Small intestine (tissue), 7 donors: ENCODE measurements around the gene CTNNBIP1. TPM values are rescaled to one million over a fixed set of nuclear protein-coding genes. Genes with fewer than 3 reads are reported as not detected.

ENCODE experiments used
- DNase-seq, 2 donors: peaks; one replicate each; pipeline versions ENCODE4 v3.0.0 to v3.0.0-alpha.2; 2013
- FAIRE-seq: peaks from 2 replicates; lab custom pipeline; 2012; peaks lifted over from hg19 to GRCh38; lab: Jason Lieb, UNC
- H3K27ac ChIP-seq, 3 donors: one replicate each; pipeline ENCODE4 v1.5.1; 2013; ENCODE audit warnings: low read length in 2 of 3, mild to moderate bottlenecking in 2 of 3, control low read depth in 1 of 3, inconsistent platforms in 1 of 3, low read depth in 1 of 3, moderate library complexity in 1 of 3
- H3K27me3 ChIP-seq, 3 donors: one replicate each; pipeline ENCODE4 v1.6.1; 2013; ENCODE audit warnings: low read length in 3 of 3, inconsistent platforms in 1 of 3; ENCODE audit not compliant: control insufficient read depth in 3 of 3, insufficient read depth in 3 of 3
- H3K36me3 ChIP-seq, 3 donors: one replicate each; pipeline ENCODE4 v1.6.1; 2013; ENCODE audit warnings: low read length in 3 of 3, inconsistent platforms in 1 of 3, low read depth in 1 of 3, mild to moderate bottlenecking in 1 of 3, moderate library complexity in 1 of 3; ENCODE audit not compliant: control insufficient read depth in 3 of 3, insufficient read depth in 2 of 3
- H3K4me1 ChIP-seq, 3 donors: one replicate each; pipeline ENCODE4 v1.6.1; 2013; ENCODE audit warnings: low read length in 2 of 3, inconsistent platforms in 1 of 3, low read depth in 1 of 3, mild to moderate bottlenecking in 1 of 3, moderate library complexity in 1 of 3; ENCODE audit not compliant: control insufficient read depth in 3 of 3, insufficient read depth in 2 of 3
- H3K4me3 ChIP-seq, 3 donors: one replicate each; pipeline ENCODE4 v1.5.1; 2013; ENCODE audit warnings: low read length in 3 of 3, control low read depth in 1 of 3, inconsistent platforms in 1 of 3, low read depth in 1 of 3, mild to moderate bottlenecking in 1 of 3, moderate library complexity in 1 of 3
- H3K9me3 ChIP-seq, 2 donors: one replicate each; pipeline ENCODE4 v1.6.1; 2013; ENCODE audit warnings: low read depth in 1 of 2, low read length in 1 of 2; ENCODE audit not compliant: control insufficient read depth in 2 of 2, insufficient read depth in 1 of 2
- WGBS, 3 donors: extraction: QIAGEN DNeasy Blood & Tissue Kit; methylation state at CpG; one replicate each; pipeline ENCODE4 v1.1.7; 2013; 5-methylcytosine and 5-hydroxymethylcytosine counted together
- polyA plus RNA-seq, 4 donors: library from polyadenylated mRNA; stranded (reverse) in 3 of 4; unstranded in 1 of 4; fragments of 200-250 nt in 3 of 4; fragments of 120-200 nt in 1 of 4; gene quantifications; one replicate each; pipeline versions ENCODE4 v1.2.1 to v1.2.3, GENCODE V29; 2013
- donor health status: healthy with polysubstance abuse.
- donor health status: control.
- donor health status: control.
- donor health status: Bipolar disorder and iron deficiency.
- donor health status: healthy.

The CTNNBIP1 gene
- polyA plus RNA-seq, 4 donors, result 19.5 to 24.8 (median 22.1) TPM

DNA sequence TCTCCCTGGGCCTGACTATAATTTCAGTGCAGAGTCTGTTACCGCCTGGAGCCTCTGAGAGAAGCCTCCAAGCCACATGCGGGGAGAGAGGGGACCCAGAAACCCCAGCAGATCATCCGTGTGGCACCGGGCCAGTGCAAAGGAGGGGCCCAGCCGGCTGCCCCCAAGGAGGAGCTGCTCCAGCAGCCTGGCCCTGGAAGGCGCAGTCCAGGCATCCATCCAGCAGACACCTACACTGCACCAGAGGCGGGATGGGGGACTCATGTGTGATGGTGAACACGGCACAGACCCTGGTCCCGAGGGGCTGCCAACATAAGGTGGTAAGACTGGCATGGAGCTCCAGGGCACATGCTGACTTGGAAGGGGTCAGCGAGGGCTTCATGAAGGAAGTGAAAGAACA lies 46.7 kb downstream of the CTNNBIP1 start:
- Histone ChIP-seq H3K27ac (no peak overlapping the region), H3K4me1 (no peaks in the 10 kb centered on the region), H3K36me3 (peaks cover 0 to 77% (median 2%) of the 10 kb centered on the region in 3 donors), H3K27me3 (no peaks in the 10 kb centered on the region), H3K4me3 (no peak overlapping the region), H3K9me3 (no peaks in the 10 kb centered on the region)
- no peak for FAIRE-seq
- DNase-seq, result no peak
- 89 to 90% (median 90%) methylated on average over 10 of the region's 10 CpGs for WGBS, 3 donors

DNA sequence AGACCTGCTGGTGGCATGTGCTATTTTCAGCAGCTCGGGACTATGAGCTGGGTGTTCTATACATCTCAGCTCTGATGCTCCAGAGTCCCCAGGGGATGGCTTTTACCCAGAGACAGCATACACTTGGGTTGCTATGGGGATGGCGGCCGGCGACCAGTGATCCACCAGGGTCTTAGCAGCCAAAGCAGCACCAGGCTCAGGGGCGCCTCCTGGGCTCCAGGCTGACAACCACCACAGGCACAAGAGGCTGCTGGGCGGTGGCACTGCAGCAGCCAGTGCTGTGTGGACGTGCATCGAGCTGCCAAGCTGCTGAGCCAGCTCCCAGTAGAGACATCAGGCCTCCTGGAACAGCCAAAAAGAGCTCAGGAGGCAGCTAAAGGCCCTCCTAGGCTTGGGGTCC lies 48.7 kb downstream of the CTNNBIP1 start:
- H3K4me3 ChIP-seq, result no peak overlapping the region
- FAIRE-seq, result no peak
- H3K27ac ChIP-seq, result no peak overlapping the region
- DNase-seq, result no peak
- H3K4me1 ChIP-seq, result no peaks in the 10 kb centered on the region
- H3K9me3 ChIP-seq, result no peaks in the 10 kb centered on the region
- peaks cover 0 to 67% (median 2%) of the 10 kb centered on the region in 3 donors for H3K36me3 ChIP-seq
- no peaks in the 10 kb centered on the region for H3K27me3 ChIP-seq
- WGBS, 3 donors, result 84 to 88% (median 85%) methylated on average over 8 of the region's 8 CpGs

DNA sequence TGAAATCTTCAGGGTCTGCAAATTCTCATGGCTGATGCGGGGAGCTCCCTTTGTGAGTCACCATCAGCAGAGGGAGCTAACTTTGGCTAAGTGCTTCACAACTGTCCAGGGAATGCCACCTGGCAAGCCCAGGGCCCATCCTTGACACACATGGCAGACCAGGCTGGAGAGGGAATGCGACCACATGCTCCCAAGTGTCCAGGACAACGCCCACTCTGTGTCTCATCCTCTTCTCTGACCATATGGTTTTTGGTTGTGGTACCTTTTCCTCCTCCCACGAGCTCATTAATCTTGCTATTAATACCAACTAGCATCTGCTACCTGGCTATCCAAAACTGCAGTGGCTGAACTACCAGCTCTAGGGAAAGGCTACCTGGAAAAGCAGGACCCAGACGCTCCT lies 49.2 kb downstream of the CTNNBIP1 start:
- no peaks in the 10 kb centered on the region for H3K27me3 ChIP-seq
- no peak overlapping the region for H3K4me3 ChIP-seq
- DNase-seq (no peak), FAIRE-seq (no peak)
- no peaks in the 10 kb centered on the region for H3K4me1 ChIP-seq
- no peaks in the 10 kb centered on the region for H3K9me3 ChIP-seq
- peaks cover 0 to 62% (median 2%) of the 10 kb centered on the region in 3 donors for H3K36me3 ChIP-seq
- WGBS, 3 donors, result 88 to 90% (median 89%) methylated on average over 5 of the region's 5 CpGs
- H3K27ac ChIP-seq, result no peak overlapping the region

DNA sequence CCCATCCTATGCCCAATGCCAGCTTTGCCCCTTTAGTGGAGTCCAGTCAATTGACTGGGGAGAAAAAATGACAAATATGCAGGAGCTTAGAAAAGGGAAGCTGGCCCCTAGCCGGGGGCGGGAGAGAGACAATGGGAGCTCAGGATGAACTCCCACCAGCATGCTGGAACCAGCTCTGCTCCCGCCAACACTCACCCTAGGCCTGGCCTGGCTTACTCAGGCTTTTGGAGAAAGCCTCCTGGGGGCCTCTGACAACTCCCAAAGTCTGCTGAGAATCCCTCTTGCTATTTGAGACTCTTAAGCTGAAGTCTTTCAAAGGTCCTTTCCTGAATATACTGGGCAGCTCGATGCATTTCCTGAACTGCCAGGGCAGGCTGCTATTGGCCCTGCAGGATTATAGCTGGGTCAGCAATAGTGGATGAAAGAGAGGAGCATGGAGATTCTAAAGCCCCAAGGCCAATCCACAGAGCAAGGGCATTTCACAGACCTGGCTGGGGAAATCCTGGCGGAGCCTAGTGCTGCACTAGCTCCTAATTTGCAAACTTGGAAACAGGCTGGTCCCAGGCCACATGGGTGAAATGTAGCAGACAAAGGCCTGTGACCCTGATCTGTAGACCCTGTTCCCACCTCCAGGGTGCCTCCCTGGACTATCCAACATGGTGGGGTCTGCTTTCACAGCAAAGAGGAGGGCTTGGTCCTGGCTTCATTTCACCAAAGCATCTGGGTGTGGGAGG lies 50.6 kb downstream of the CTNNBIP1 start:
- Histone ChIP-seq H3K27me3 (no peaks in the 10 kb centered on the region), H3K27ac (no peak overlapping the region), H3K4me1 (no peaks in the 10 kb centered on the region), H3K9me3 (no peaks in the 10 kb centered on the region), H3K36me3 (peaks cover 0 to 61% (median 2%) of the 10 kb centered on the region in 3 donors), H3K4me3 (no peak overlapping the region)
- FAIRE-seq (no peak), DNase-seq (no peak)
- 76 to 91% (median 86%) methylated on average over 5 of the region's 5 CpGs for WGBS, 3 donors

DNA sequence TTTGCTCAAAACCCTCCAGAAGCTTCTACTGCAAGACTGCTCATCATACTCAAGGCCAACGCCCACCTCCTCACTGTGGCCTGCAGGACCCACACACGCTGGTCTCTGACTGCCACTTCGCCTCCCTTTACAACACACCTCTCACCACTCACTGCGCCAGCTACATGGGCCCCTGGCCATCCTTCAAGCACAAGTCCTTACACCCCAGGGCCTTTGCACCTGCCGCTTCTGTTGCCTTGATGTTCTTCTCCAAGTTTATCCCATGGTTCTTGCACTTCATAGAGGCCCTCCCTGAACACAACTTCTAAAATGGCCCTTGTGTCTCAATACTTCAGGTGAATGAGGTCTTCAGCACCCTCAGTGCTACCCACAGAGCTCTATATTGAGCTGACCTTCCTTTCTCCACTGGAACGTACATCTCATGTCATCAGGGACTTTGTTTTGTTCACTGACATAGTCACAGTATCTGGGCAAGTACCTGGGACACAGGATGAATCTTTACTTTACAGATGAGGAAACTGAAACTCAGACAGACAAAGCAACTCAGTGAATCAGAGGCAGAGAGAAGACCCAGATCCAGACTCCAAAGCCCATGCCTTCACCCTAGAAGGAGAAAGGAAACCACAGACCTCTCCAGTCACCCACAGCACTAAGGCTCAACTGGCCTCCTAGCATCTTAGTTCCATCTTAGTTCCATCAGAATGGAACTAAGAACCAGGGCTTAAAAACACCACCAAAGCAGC lies 51.6 kb downstream of the CTNNBIP1 start:
- FAIRE-seq (no peak), DNase-seq (no peak)
- WGBS, 3 donors, result 90 to 95% (median 93%) methylated on average over 6 of the region's 6 CpGs
- Histone ChIP-seq H3K27me3 (no peaks in the 10 kb centered on the region), H3K4me3 (no peak overlapping the region), H3K27ac (no peak overlapping the region), H3K36me3 (peaks cover 0 to 54% (median 2%) of the 10 kb centered on the region in 3 donors), H3K9me3 (peaks cover 0 to 7% of the 10 kb centered on the region in 2 donors), H3K4me1 (no peaks in the 10 kb centered on the region)

DNA sequence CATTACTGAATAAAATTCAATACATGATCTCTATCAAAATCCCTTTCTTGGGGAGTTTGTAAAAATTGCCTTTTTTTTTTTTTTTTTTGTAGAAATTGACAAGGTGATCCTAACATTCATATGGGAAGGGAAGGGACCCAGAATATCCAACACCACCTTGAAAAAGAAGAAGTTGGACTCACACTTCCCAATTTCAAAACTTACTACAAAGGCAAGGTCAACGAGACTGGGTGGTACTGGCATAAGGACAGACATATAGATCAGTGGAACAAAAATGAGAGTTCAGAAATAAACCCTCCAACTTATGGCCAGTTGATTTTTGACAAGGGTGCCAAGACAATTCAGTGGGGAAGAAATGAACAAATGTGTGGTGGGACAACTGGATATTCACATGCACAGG lies 54.9 kb downstream of the CTNNBIP1 start:
- H3K27me3 ChIP-seq, result no peaks in the 10 kb centered on the region
- peak; percentile 30 for FAIRE-seq
- WGBS, 3 donors, result 82 to 90% (median 85%) methylated on average over 1 of the region's 1 CpG
- no peak overlapping the region for H3K4me3 ChIP-seq
- peaks cover 0 to 53% (median 2%) of the 10 kb centered on the region in 3 donors for H3K36me3 ChIP-seq
- no peak overlapping the region for H3K27ac ChIP-seq
- H3K9me3 ChIP-seq, result peaks cover 0 to 10% of the 10 kb centered on the region in 2 donors
- no peak for DNase-seq
- H3K4me1 ChIP-seq, result peaks cover 0 to 7% (median 0%) of the 10 kb centered on the region in 3 donors

DNA sequence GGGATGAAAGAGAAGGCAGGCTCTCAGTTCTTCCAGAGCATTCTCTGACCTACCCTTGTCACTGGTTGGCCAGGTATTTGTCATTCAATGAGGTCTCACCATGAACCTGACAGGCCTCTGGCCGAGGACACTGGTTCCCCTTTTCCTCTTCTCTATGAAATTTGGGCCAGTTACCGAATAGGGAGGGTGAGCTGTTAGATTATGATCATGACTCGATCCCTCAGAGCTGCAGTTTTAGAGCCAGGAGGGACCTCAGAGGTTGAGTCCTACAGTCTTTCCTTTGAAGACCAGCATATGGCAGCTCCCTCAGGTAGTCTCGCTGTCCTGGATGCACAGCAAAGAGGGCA lies 56.8 kb downstream of the CTNNBIP1 start:
- H3K36me3 ChIP-seq, result peaks cover 0 to 52% (median 0%) of the 10 kb centered on the region in 3 donors
- H3K4me3 ChIP-seq, result no peak overlapping the region
- H3K27me3 ChIP-seq, result no peaks in the 10 kb centered on the region
- FAIRE-seq (no peak), DNase-seq (no peak)
- H3K4me1 ChIP-seq, result peaks cover 0 to 12% (median 2%) of the 10 kb centered on the region in 3 donors
- no peak overlapping the region for H3K27ac ChIP-seq
- H3K9me3 ChIP-seq, result peaks cover 0 to 10% of the 10 kb centered on the region in 2 donors
- 94 to 100% (median 97%) methylated on average over 4 of the region's 4 CpGs for WGBS, 3 donors

DNA sequence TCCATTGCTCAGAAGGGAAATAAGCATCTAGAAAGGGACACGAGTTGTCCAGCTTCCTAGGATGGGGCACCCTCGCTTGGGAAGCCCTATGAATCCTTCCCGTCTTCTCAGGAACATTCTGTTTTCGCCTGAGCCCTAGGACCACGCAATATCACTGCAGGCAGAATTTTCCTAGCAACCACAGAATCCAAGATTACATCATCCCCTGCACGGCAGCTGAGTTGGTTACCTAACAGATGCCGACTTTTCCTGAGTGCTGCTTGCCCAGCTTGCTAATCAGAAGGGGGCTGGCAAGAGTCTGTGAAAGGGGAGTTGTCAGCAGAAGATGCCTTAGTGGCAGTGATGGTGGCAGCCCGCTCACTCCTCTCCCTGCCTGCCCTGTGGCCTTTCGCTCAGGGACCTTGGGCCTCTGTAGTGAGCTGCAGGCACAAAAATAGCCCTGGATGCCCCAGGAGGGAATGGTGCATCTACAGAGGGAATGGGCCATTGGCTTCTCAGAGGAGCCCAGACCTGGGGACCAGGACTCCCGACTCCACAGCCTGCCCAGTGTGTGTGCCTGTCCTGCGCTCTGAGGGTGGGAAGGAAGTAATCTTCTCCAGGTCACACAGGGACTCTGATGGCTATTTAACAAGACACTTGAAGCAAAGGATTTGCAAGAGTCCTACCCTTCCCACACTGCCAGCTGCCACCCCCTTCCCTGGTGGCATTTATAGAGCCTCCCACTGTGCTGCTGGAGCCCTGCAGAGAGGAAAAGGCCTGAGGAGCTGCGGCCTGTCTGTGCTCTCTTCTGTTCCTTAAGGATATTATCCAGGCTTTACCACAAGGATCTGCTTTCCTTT lies 57.4 kb downstream of the CTNNBIP1 start:
- FAIRE-seq (no peak), DNase-seq (no peak)
- Histone ChIP-seq H3K9me3 (peaks cover 0 to 10% of the 10 kb centered on the region in 2 donors), H3K36me3 (peaks cover 0 to 46% (median 0%) of the 10 kb centered on the region in 3 donors), H3K27me3 (no peaks in the 10 kb centered on the region), H3K4me3 (no peak overlapping the region), H3K27ac (no peak overlapping the region), H3K4me1 (peaks cover 0 to 17% (median 2%) of the 10 kb centered on the region in 3 donors)
- WGBS, 3 donors, result 89 to 94% (median 92%) methylated on average over 12 of the region's 12 CpGs
